AG10803 (cell line): Measurements from ENCODE around the gene GIN1.

Source experiments
- DNase-seq: peaks from one replicate; pipeline ENCODE4 v3.0.0; 2010; ENCODE audit warnings: low read depth
- H3K4me3 ChIP-seq: 2 replicates; pipeline ENCODE4 v1.5.1; 2011; ENCODE audit warnings: mild to moderate bottlenecking, low read length, control low read depth
- TF ChIP-seq, protein P1 (sequence below): conservative IDR thresholded peaks from 2 replicates; pipeline ENCODE4 v1.5.1; 2011; ENCODE audit warnings: mild to moderate bottlenecking, low read length, control low read depth, inconsistent platforms

GIN1 gene

DNA sequence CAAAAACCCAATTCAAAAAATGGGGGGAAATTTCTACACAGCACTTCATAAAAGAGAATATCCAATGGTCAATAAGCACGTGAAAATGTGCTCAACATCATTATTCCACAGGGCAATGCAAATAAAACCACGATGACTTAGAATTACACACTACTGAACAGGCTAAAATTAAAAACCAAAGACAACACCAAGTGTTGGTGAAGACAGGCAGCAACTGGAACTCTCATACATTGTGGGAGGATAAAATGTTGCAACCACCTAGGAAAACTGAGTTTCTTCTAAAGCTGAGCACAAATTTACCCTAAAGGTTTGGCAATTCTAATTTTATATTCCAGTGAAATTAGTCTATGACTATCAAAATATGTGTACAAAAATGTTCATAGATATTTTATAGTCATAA is 9.5 kb downstream of the GIN1 start:
- H3K4me3 ChIP-seq = no peak overlapping the region
- DNase-seq = no peak
- TF ChIP-seq, protein P1, sequence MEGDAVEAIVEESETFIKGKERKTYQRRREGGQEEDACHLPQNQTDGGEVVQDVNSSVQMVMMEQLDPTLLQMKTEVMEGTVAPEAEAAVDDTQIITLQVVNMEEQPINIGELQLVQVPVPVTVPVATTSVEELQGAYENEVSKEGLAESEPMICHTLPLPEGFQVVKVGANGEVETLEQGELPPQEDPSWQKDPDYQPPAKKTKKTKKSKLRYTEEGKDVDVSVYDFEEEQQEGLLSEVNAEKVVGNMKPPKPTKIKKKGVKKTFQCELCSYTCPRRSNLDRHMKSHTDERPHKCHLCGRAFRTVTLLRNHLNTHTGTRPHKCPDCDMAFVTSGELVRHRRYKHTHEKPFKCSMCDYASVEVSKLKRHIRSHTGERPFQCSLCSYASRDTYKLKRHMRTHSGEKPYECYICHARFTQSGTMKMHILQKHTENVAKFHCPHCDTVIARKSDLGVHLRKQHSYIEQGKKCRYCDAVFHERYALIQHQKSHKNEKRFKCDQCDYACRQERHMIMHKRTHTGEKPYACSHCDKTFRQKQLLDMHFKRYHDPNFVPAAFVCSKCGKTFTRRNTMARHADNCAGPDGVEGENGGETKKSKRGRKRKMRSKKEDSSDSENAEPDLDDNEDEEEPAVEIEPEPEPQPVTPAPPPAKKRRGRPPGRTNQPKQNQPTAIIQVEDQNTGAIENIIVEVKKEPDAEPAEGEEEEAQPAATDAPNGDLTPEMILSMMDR = no peak

- DNase-seq = no peak
- H3K4me3 ChIP-seq = no peak overlapping the region
- TF ChIP-seq, protein P1 = no peak
Observed at GRCh38 chr5:103109277-103109676, 10.7 kb downstream of the GIN1 start.

DNA sequence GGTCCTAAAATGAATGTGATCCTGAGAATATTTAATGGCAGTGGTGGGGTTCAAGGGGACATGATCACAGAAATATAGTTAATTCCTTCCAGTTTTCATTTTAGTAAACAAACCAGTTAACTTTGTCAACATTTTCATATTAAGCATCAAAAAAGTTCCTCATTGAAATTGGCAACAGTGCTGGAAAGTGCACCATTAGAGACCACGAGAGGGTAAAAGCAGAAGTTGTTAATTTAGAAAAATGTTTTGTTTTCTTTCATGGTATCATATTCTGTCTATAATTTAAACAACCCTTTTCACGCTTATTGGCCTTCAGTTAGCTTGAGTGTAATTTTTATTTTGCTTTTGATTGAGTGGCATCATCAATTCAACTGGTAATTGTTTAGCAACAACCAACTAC is 11.9 kb downstream of the GIN1 start:
- DNase-seq = no peak
- no peak overlapping the region for H3K4me3 ChIP-seq

DNA sequence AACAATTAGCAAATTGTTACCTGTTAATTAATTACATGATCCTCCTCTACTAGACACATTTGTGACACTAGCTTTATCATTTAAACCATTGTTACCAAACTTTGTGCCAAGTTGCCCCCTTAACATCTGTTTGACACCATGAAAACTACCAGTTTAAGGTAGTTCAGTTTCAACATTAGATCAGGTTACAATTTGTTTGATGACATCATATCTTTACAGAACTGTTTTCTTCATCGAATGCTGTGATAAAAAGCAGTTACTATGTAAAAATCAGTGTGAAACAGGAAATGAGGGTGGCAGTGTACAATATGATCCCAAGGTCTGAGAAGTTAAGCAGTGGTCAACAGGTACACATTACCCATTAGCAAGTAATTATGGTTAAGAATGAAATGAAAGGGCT is 17.7 kb downstream of the GIN1 start:
- H3K4me3 ChIP-seq = no peak overlapping the region
- DNase-seq = no peak
- TF ChIP-seq, protein P1 = no peak

More for the DNA sequence above, 11.9 kb downstream of the GIN1 start:
- TF ChIP-seq, protein P1 = no peak

- no peak overlapping the region for H3K4me3 ChIP-seq
- DNase-seq = no peak
- TF ChIP-seq, protein P1 = no peak
Observed at GRCh38 chr5:103101079-103101750, 18.7 kb downstream of the GIN1 start.

DNA sequence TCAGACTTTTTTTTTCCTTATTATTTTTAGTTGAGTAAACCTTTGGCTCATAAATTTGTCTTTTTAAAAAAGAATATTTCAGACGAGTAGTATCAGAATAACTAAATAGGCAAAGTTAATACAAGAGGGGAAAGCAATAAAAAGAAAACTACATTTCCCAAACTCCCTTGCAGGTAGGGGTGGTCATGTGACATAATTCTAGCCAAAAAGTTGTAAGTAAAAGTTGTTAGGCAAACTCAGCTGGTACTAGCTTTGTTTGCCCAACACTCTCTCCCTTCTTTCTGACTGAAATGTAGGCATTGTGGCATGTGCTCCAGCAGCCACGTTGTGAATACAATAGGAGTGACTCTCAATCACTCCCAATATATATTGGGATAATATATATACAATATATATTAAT is 20.9 kb downstream of the GIN1 start:
- no peak for DNase-seq
- TF ChIP-seq, protein P1 = no peak
- no peak overlapping the region for H3K4me3 ChIP-seq

- DNase-seq = no peak
- no peak overlapping the region for H3K4me3 ChIP-seq
- TF ChIP-seq, protein P1 = no peak
Observed at GRCh38 chr5:103094737-103095136, 25.2 kb downstream of the GIN1 start.
